HUES64 (cell line): Measurements from ENCODE around the gene FARS2.
A peak's percentile ranks its signal among the peaks of the same experiment; 100 is the strongest.

Experiments used
- H3K27ac ChIP-seq: 2 replicates; pipeline ENCODE4 v1.7.0; 2013; ENCODE audit warnings: low read depth, low read length, inconsistent platforms
- H3K27me3 ChIP-seq: 2 replicates; pipeline ENCODE4 v1.6.1; 2013; ENCODE audit warnings: mild to moderate bottlenecking, low read length; ENCODE audit not compliant: insufficient read depth
- H3K36me3 ChIP-seq: 2 replicates; pipeline ENCODE4 v1.6.1; 2013; ENCODE audit warnings: mild to moderate bottlenecking, low read length; ENCODE audit not compliant: insufficient read depth
- H3K4me1 ChIP-seq: 2 replicates; pipeline ENCODE4 v1.6.1; 2013; ENCODE audit warnings: mild to moderate bottlenecking, low read length, moderate library complexity; ENCODE audit not compliant: insufficient read depth
- H3K4me3 ChIP-seq: 2 replicates; pipeline ENCODE4 v1.5.1; 2013; ENCODE audit warnings: mild to moderate bottlenecking, low read length, moderate library complexity
- H3K9ac ChIP-seq: 2 replicates; pipeline ENCODE4 v1.6.1; 2013; ENCODE audit warnings: mild to moderate bottlenecking, low read depth, low read length
- H3K9me3 ChIP-seq: 2 replicates; pipeline ENCODE4 v1.6.1; 2013; ENCODE audit warnings: low read depth, low read length; ENCODE audit not compliant: insufficient read depth
- WGBS: fragments of 150-250, 120-280 bp; methylation state at CpG from one replicate; pipeline ENCODE4 v1.1.7; 2013; ENCODE audit warnings: missing lambda C conversion rate; 5-methylcytosine and 5-hydroxymethylcytosine counted together

FARS2 gene

DNA sequence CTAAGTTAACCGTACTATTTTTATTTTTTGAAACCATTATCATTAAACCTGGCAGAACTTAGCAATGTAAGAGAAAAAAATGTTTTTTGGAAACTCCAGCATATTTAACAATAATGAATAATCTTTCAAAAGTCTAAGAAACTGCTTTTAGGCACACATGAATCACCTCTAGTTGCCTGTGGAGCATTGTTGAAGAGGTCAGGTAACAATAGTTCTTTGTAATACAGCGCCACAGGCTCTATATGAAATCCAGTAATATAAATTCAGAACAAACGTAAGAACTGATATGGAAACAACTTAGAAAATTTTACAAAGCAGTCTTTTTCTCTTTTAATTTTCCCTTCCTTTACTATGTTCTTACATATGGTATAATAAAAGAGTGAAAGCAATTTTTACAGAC lies 10.9 kb upstream of the FARS2 start:
- no peaks in the 10 kb centered on the region for H3K4me1 ChIP-seq
- peaks cover 39% of the 10 kb centered on the region; the same call in 1 of the 2 replicates for H3K36me3 ChIP-seq
- H3K27ac ChIP-seq, result no peak overlapping the region
- H3K4me3 ChIP-seq, result no peak overlapping the region
- H3K27me3 ChIP-seq, result no peaks in the 10 kb centered on the region
- WGBS, result 92% methylated on average over 3 of the region's 3 CpGs
- no peak overlapping the region for H3K9ac ChIP-seq
- no peaks in the 10 kb centered on the region for H3K9me3 ChIP-seq

DNA sequence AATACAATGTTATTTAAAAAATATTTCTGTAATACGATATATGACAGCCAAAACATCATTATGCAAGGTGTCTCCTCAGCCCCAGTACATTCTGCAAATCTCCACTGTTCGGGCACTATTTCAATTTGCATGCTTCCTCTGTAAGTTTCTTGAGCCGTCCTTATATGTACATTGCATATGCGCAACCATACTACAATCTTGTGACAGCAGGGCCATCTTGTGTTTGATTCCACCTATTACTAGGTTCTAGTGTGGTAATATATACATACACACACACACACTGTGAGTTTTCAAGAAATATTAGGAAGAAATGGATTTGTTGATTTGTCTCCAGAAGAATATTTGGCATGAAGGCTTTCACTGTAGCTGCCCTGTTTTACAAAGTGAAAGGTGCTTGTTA lies 10.4 kb upstream of the FARS2 start:
- H3K4me1 ChIP-seq, result no peaks in the 10 kb centered on the region
- H3K36me3 ChIP-seq, result peaks cover 40% of the 10 kb centered on the region; the same call in 1 of the 2 replicates
- WGBS, result 92% methylated on average over 4 of the region's 4 CpGs
- no peak overlapping the region for H3K9ac ChIP-seq
- no peaks in the 10 kb centered on the region for H3K9me3 ChIP-seq
- no peak overlapping the region for H3K4me3 ChIP-seq
- H3K27ac ChIP-seq, result no peak overlapping the region
- no peaks in the 10 kb centered on the region for H3K27me3 ChIP-seq

DNA sequence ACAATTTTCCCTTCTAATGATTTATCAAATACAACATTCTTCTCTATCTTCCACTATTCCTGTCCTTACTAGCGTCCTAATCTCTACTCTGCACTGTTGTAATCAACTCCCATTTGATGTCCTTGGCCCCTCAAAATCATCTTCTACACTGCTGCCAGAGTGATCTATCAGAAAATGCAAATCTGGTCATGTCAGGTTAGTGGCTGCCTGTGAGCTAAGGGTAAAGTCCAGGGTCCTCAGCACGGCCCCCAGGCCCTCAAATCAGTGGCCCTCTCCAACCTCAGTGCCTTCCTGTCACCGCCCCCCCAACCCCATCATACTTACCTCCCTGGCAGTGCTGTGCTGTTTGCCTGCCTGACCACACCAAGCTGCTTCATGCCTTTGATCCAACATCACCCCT lies 4.4 kb upstream of the FARS2 start:
- Histone ChIP-seq H3K36me3 (peaks cover 45% of the 10 kb centered on the region), H3K27me3 (no peaks in the 10 kb centered on the region), H3K27ac (no peak overlapping the region), H3K4me1 (no peaks in the 10 kb centered on the region; the same call in 1 of the 2 replicates), H3K4me3 (no peak overlapping the region), H3K9me3 (no peaks in the 10 kb centered on the region), H3K9ac (no peak overlapping the region)
- WGBS, result 94% methylated on average over 3 of the region's 3 CpGs

DNA sequence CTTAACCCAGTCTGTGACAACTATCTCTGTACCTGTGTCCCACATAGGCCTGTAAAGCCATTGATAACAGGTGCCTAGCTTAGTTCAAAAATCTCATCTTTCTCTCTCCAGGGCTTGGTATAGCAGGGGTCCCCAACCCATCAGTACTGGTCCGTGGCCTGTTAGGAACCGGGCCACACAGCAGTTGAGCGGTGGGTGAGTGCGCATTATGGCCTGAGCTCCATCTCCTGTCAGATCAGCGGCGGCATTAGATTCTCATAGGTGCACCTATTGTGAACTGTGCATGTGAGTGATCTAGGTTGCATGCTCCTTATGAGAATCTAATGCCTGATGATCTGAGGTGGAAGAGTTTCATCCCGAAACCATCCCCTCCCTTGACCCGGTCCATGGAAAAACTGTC lies 3.9 kb upstream of the FARS2 start:
- Histone ChIP-seq H3K36me3 (peaks cover 44% of the 10 kb centered on the region), H3K27me3 (no peaks in the 10 kb centered on the region), H3K9me3 (no peaks in the 10 kb centered on the region), H3K27ac (no peak overlapping the region), H3K9ac (no peak overlapping the region), H3K4me1 (no peaks in the 10 kb centered on the region; the same call in 1 of the 2 replicates), H3K4me3 (no peak overlapping the region)
- WGBS, result 97% methylated on average over 8 of the region's 8 CpGs

DNA sequence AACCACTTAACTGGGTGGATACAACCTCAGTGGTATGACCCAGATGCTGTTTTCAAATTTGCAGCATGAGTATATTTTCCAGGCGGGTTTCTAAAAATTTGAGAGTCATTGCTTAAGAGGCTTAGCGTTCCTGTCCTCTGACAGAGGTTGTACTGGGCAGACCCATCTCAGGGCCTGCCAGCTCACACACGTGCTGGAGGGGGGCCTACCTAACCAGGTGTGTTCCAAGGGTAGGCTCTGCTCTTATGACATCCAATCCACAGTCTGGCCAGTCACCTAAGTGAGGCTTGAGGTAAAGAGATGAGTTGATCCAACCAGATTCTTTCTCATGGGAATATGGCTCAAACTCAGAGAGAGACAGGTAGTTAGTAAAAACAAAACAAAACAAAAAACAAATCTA lies 1.9 kb upstream of the FARS2 start:
- Histone ChIP-seq H3K9me3 (no peaks in the 10 kb centered on the region), H3K9ac (peak overlapping the region; percentile 79), H3K27me3 (no peaks in the 10 kb centered on the region), H3K4me1 (no peaks in the 10 kb centered on the region; the same call in 1 of the 2 replicates), H3K27ac (no peak overlapping the region), H3K4me3 (peak overlapping the region; percentile 88), H3K36me3 (peaks cover 26% of the 10 kb centered on the region)
- WGBS, result 92% methylated on average over 3 of the region's 3 CpGs

DNA sequence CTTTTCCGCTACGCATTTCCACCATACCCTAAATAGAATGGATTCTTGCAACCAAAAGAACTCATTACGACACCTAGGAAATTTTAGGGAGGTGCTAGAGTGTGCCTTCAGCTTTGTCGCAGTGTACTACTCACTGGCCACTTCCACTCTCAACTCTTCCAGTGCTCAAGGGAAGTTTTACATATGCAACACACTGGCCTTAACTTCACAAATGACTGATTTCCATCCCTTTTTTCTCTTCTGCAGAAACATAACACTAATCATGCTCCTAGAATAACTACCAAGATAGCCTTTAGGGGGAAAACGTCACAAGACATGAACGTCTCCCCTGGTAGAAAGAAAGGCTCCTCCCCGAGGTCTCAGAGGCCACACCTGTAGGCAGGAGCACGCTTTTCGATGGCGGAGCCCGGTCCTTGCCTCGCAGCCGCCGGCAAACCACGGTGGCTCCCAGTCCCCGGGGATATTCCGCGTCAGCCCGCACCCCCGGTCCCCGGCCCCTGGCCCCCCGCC lies 1.1 kb upstream of the FARS2 start:
- 3% methylated on average over 22 of the region's 22 CpGs for WGBS
- Histone ChIP-seq H3K9me3 (no peaks in the 10 kb centered on the region), H3K27me3 (no peaks in the 10 kb centered on the region), H3K9ac (peak overlapping the region; percentile 79), H3K4me1 (no peaks in the 10 kb centered on the region; the same call in 1 of the 2 replicates), H3K27ac (peak overlapping the region; percentile 99), H3K4me3 (peak overlapping the region; percentile 88), H3K36me3 (peaks cover 20% of the 10 kb centered on the region)

DNA sequence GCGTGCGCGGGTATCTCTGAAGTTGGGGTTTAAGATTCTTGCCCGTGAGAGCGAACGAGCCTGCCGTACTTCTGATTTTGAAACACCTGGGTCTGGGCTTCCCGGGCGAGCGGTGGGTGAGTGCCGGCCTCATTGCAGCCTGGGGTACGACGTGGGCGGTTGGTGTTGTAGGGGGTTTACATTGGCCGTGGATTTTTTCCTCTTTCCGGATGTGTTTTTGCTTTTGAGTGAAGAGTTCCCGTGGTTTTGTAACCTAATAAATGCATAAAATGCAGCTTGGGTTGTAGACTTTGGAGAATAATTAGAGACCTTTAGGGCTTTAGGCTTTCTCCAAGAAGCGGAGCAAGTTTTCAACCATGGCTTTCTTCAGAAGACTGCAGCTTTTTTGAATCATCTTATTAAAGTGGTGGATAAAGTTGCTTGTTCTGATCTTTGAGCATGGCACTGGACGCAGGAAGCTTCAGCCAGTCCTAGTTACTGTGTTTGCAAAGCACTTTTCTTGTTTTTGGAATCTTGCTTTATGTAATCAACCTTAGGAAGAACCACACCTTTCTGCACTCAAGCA lies 314 bp downstream of the FARS2 start:
- WGBS, result under 1% methylated on average over 19 of the region's 19 CpGs
- no peaks in the 10 kb centered on the region for H3K9me3 ChIP-seq
- peak overlapping the region; percentile 99 for H3K27ac ChIP-seq
- no peaks in the 10 kb centered on the region for H3K27me3 ChIP-seq
- no peaks in the 10 kb centered on the region; the same call in 1 of the 2 replicates for H3K4me1 ChIP-seq
- H3K9ac ChIP-seq, result peak overlapping the region; percentile 100
- peaks cover 17% of the 10 kb centered on the region for H3K36me3 ChIP-seq
- H3K4me3 ChIP-seq, result peak overlapping the region; percentile 88

DNA sequence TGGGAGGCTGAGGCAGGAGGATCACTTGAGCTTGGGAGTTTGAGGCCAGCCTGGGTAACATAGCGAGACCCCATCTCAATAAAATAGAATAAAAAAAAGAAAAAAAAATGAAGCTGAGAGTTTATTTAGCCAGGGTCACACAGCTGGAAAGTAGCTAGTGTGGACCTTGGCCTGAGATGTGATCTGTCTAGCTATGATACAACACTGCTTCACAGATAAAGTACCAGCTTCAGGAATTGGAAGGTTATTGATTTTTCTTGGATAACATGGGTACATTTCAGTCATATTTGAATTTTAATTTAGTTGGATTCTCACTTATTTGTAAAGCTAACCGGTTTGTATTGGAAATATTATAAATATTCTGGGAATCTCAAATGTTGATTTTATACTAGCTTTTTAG lies 5.1 kb downstream of the FARS2 start:
- Histone ChIP-seq H3K4me3 (no peak overlapping the region), H3K27me3 (no peaks in the 10 kb centered on the region)
- WGBS, result no CpG with 5 or more reads among the region's 2 CpGs

DNA sequence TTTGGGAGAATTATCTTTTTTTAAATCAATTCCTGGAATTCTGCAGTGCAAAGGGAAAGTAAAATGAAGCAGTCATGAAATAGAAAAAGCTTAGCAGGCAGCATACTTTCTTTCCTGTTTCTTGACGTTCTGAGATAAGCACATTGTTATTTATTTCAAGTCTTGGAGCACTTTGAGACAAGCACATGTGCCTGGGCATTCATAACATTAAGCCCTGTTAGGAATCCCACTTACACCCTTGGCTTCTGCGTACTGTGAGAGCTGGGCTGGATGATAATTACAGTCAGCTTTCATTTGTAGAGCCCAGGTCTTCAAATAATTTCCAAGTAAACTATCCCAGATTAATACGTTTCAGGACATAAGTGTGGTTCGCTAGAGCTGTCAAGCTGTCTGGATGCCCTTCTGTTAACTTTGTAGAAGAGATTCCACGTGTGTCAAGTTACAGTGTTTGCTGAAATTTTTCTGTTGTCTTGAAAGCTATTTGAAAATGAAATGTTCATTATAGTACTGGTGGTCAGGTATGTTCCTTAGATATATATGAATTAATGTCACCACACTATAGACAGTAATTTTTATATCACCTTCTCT lies 8.9 kb downstream of the FARS2 start:
- Histone ChIP-seq H3K36me3 (no peaks in the 10 kb centered on the region), H3K9me3 (no peaks in the 10 kb centered on the region), H3K4me1 (peaks cover 3% of the 10 kb centered on the region), H3K27ac (no peak overlapping the region), H3K9ac (no peak overlapping the region), H3K27me3 (no peaks in the 10 kb centered on the region), H3K4me3 (no peak overlapping the region)
- 82% methylated on average over 5 of the region's 5 CpGs for WGBS

More for the DNA sequence above, 5.1 kb downstream of the FARS2 start:
- Histone ChIP-seq H3K36me3 (no peaks in the 10 kb centered on the region), H3K4me1 (peaks cover 3% of the 10 kb centered on the region), H3K9me3 (no peaks in the 10 kb centered on the region), H3K9ac (no peak overlapping the region), H3K27ac (no peak overlapping the region)

DNA sequence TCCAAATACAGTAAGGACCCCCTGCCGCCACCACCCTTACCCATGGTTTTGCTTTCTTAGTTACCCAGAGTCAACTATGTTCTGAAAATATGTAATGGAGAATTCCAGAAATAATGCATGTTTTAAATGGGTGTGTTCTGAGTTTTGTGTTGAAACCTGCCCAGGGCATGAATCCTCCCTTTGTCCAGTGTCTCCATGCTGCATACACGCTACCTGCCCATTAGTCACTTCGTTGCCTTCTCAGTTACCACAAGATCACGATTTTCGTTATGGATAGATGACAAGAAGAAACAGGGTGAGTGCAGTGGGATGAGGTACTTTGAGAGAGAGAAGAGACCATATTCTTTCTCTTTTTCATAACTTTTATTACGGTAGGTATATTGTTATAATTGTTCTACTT lies 10.6 kb downstream of the FARS2 start:
- H3K9ac ChIP-seq, result no peak overlapping the region
- no peaks in the 10 kb centered on the region for H3K36me3 ChIP-seq
- H3K9me3 ChIP-seq, result no peaks in the 10 kb centered on the region
- H3K4me1 ChIP-seq, result peaks cover 10% of the 10 kb centered on the region
- WGBS, result 89% methylated on average over 5 of the region's 6 CpGs
- no peak overlapping the region for H3K27ac ChIP-seq
- H3K4me3 ChIP-seq, result no peak overlapping the region
- H3K27me3 ChIP-seq, result no peaks in the 10 kb centered on the region

DNA sequence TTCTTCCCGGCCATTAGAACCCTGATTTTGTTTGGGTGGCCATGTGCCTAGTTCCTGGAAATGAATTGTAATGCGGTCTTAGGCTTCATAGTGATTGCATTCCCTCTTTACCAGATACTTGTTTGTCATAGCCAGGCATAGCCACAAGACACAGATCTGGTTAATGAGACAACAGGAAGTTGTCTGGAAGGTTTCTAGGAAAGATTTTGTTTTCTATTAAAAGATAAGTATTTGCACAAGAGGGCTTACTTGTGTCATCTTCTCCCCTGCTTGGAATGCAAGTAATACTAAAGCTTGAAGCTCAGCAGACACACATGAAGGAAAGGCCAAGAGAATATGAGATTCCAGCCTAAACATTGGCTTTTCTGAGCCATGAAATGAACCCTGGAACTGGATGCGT lies 12.9 kb downstream of the FARS2 start:
- WGBS, result 93% methylated on average over 3 of the region's 3 CpGs
- Histone ChIP-seq H3K4me3 (no peak overlapping the region), H3K9me3 (no peaks in the 10 kb centered on the region), H3K27ac (no peak overlapping the region), H3K36me3 (no peaks in the 10 kb centered on the region), H3K27me3 (no peaks in the 10 kb centered on the region), H3K9ac (no peak overlapping the region), H3K4me1 (peaks cover 21% of the 10 kb centered on the region)
